H1 (cell line): Measurements from ENCODE around the gene MITF. TPM values are rescaled to one million over a fixed set of nuclear protein-coding genes. Genes with fewer than 3 reads are reported as not detected.

ENCODE experiments used
- SP2 ChIP-seq: IDR thresholded peaks from 2 replicates; pipeline ENCODE4 v1.6.1; 2012; ENCODE audit warnings: mild to moderate bottlenecking, low read length, inconsistent platforms
- polyA plus RNA-seq, 7 experiments: library from polyadenylated mRNA; depleted of rRNA in 3 of 7; stranded (reverse) in 5 of 7; unstranded in 2 of 7; fragments of >200 nt in 5 of 7; fragments of 200-250 nt in 2 of 7; gene quantifications; 1 replicate in 5 of 7; 2 replicates in 1 of 7; 4 replicates in 1 of 7; pipeline versions ENCODE4 v1.2.1 to v1.2.3, GENCODE V29; 2011 to 2013; ENCODE audit warnings: missing spikeins in 2 of 7, mixed read lengths in 2 of 7
- total RNA-seq: library from RNA; stranded (reverse); fragmentation: NEBNext Ultra II Directional; extraction: Animal tissue kit (Norgen Biotek cat#: 25700); gene quantifications from 2 replicates; pipeline ENCODE4 v1.2.1, GENCODE V29; 2021

Gene MITF
- total and polyA plus RNA-seq, 2 of the 8 experiments (the other 6 are each of a cell fraction or from before 2014, with no cell fraction given), result 0.53 to 1.4 TPM

- TF ChIP-seq SP2, result no peak
Observed at GRCh38 chr3:69890084-69890483, 150.8 kb downstream of the MITF start (continued).
